ENCODE results near the gene IL1RAPL2. TPM values are rescaled to one million over a fixed set of nuclear protein-coding genes. Genes with fewer than 3 reads are reported as not detected.

Gene IL1RAPL2
- total RNA-seq, 4 donors from 2014 or later, result 0.50 to 1.3 (median 0.67) TPM

GRCh38 chrX:105273326-105273725 is 707.3 kb downstream of the IL1RAPL2 start:
- H3K27me3 ChIP-seq, result no peaks in the 10 kb centered on the region
- intact Hi-C loops (cut with DNase I), result no loop called here
- no peak overlapping the region for H3K4me3 ChIP-seq
- no peaks in the 10 kb centered on the region for H3K36me3 ChIP-seq
- no peaks in the 10 kb centered on the region for H3K9me3 ChIP-seq
- 79% methylated on average over 1 of the region's 1 CpG for WGBS
- no peaks in the 10 kb centered on the region for H3K4me1 ChIP-seq
- TF ChIP-seq POLR2A (IDR thresholded peaks at IDR 0.05; ENCODE audit: low read depth) (no peak), CTCF (IDR thresholded peaks at IDR 0.05) (no peak), EP300 (IDR thresholded peaks at IDR 0.05) (no peak), POLR2AphosphoS5 (IDR thresholded peaks at IDR 0.05) (no peak)
- no peak overlapping the region for H3K27ac ChIP-seq (replicated peaks in 1 of 4)
- DNase-seq (ENCODE audit: extremely low spot score), result no peak

- 68% methylated on average over 2 of the region's 2 CpGs for WGBS
- no peaks in the 10 kb centered on the region for H3K36me3 ChIP-seq
- intact Hi-C loops (cut with DNase I), result no loop called here
- H3K4me1 ChIP-seq, result no peaks in the 10 kb centered on the region
- no peak for TF ChIP-seq POLR2AphosphoS5 (IDR thresholded peaks at IDR 0.05)
- no peak for TF ChIP-seq CTCF (IDR thresholded peaks at IDR 0.05)
- no peak for TF ChIP-seq EP300 (IDR thresholded peaks at IDR 0.05)
- no peak for TF ChIP-seq POLR2A (IDR thresholded peaks at IDR 0.05; ENCODE audit: low read depth)
- no peak for DNase-seq (ENCODE audit: extremely low spot score)
- no peaks in the 10 kb centered on the region for H3K9me3 ChIP-seq
- no peak overlapping the region for H3K4me3 ChIP-seq
- no peak overlapping the region for H3K27ac ChIP-seq (replicated peaks in 1 of 4)
- H3K27me3 ChIP-seq, result no peaks in the 10 kb centered on the region
These were observed 708.1 kb downstream of the IL1RAPL2 start for GRCh38 chrX:105274091-105274490.

- TF ChIP-seq POLR2AphosphoS5 (IDR thresholded peaks at IDR 0.05) (no peak), EP300 (IDR thresholded peaks at IDR 0.05) (no peak), POLR2A (IDR thresholded peaks at IDR 0.05; ENCODE audit: low read depth) (no peak), CTCF (IDR thresholded peaks at IDR 0.05) (no peak)
- H3K4me3 ChIP-seq, result no peak overlapping the region
These were observed 711.1 kb downstream of the IL1RAPL2 start for GRCh38 chrX:105277132-105277531.

GRCh38 chrX:105282077-105282476 is 716.1 kb downstream of the IL1RAPL2 start:
- TF ChIP-seq POLR2A (IDR thresholded peaks at IDR 0.05; ENCODE audit: low read depth) (no peak), POLR2AphosphoS5 (IDR thresholded peaks at IDR 0.05) (no peak), EP300 (IDR thresholded peaks at IDR 0.05) (no peak), CTCF (IDR thresholded peaks at IDR 0.05) (no peak)
- Histone ChIP-seq H3K27ac (replicated peaks in 1 of 4) (no peak overlapping the region), H3K9me3 (no peaks in the 10 kb centered on the region), H3K36me3 (no peaks in the 10 kb centered on the region), H3K4me1 (no peaks in the 10 kb centered on the region), H3K27me3 (no peaks in the 10 kb centered on the region), H3K4me3 (no peak overlapping the region)
- no peak for DNase-seq (ENCODE audit: extremely low spot score)
- intact Hi-C loops (cut with DNase I), result no loop called here
- WGBS, result 63% methylated on average over 1 of the region's 1 CpG

More at GRCh38 chrX:105277132-105277531, 711.1 kb downstream of the IL1RAPL2 start:
- no peak overlapping the region for H3K27ac ChIP-seq (replicated peaks in 1 of 4)
- 74% methylated on average over 1 of the region's 1 CpG for WGBS
- no peak for DNase-seq (ENCODE audit: extremely low spot score)
- H3K9me3 ChIP-seq, result no peaks in the 10 kb centered on the region
- no peaks in the 10 kb centered on the region for H3K36me3 ChIP-seq
- intact Hi-C loops (cut with DNase I), result no loop called here
- no peaks in the 10 kb centered on the region for H3K4me1 ChIP-seq
- no peaks in the 10 kb centered on the region for H3K27me3 ChIP-seq

- Histone ChIP-seq H3K4me3 (no peak overlapping the region), H3K27me3 (no peaks in the 10 kb centered on the region), H3K4me1 (no peaks in the 10 kb centered on the region), H3K36me3 (no peaks in the 10 kb centered on the region), H3K27ac (replicated peaks in 1 of 4) (no peak overlapping the region), H3K9me3 (no peaks in the 10 kb centered on the region)
- intact Hi-C loops (cut with DNase I), result no loop called here
- no peak for DNase-seq (ENCODE audit: extremely low spot score)
- 73% methylated on average over 3 of the region's 3 CpGs for WGBS
- TF ChIP-seq POLR2AphosphoS5 (IDR thresholded peaks at IDR 0.05) (no peak), POLR2A (IDR thresholded peaks at IDR 0.05; ENCODE audit: low read depth) (no peak), EP300 (IDR thresholded peaks at IDR 0.05) (no peak), CTCF (IDR thresholded peaks at IDR 0.05) (no peak)
These were observed 731.0 kb downstream of the IL1RAPL2 start for GRCh38 chrX:105297041-105297440.

Data from esophagus muscularis mucosa (tissue), 4 donors.